GM19238 (cell line): ENCODE results near the gene COPZ2.
A peak's percentile ranks its signal among the peaks of the same experiment; 100 is the strongest.
"Not testable (repeated sequence)": the region's sequence is repeated elsewhere in the genome, so short reads cannot be mapped to it uniquely, and the experiment has no call there.

Source experiments
- DNase-seq: peaks from one replicate; pipeline ENCODE4 v3.0.0; 2011; ENCODE audit warnings: low spot score; ENCODE audit not compliant: insufficient read length

COPZ2 gene

GRCh38 chr17:48056246-48056745 lies 18.7 kb upstream of the COPZ2 start:
- no peak for DNase-seq

GRCh38 chr17:48055531-48056245 lies 18.1 kb upstream of the COPZ2 start:
- no peak for DNase-seq

- no peak for DNase-seq
Measured at GRCh38 chr17:48054238-48055185, 16.9 kb upstream of the COPZ2 start.

GRCh38 chr17:48053758-48054237 lies 16.2 kb upstream of the COPZ2 start:
- DNase-seq, result no peak

GRCh38 chr17:48052956-48053757 lies 15.6 kb upstream of the COPZ2 start:
- no peak for DNase-seq

GRCh38 chr17:48051706-48052486 lies 14.3 kb upstream of the COPZ2 start:
- DNase-seq, result no peak

GRCh38 chr17:48051283-48051682 lies 13.7 kb upstream of the COPZ2 start:
- no peak for DNase-seq

- DNase-seq, result no peak
Measured at GRCh38 chr17:48048384-48049126, 11.0 kb upstream of the COPZ2 start.

- peak; percentile 88 for DNase-seq
Measured at GRCh38 chr17:48047741-48048383, 10.3 kb upstream of the COPZ2 start, which contains the start of gene NFE2L1. Gene NFE2L1 (plus strand): TSS chr17:48048359. CDS start chr17:48051119, 2,760 bp downstream.

GRCh38 chr17:48047113-48047740 lies 9.6 kb upstream of the COPZ2 start:
- DNase-seq, result no peak

GRCh38 chr17:48046296-48046695 lies 8.7 kb upstream of the COPZ2 start:
- DNase-seq, result no peak

- DNase-seq, result no peak
Measured at GRCh38 chr17:48045316-48046001, 7.9 kb upstream of the COPZ2 start.

- DNase-seq, result no peak
Measured at GRCh38 chr17:48044851-48045250, 7.3 kb upstream of the COPZ2 start.

GRCh38 chr17:48043176-48043575 lies 5.6 kb upstream of the COPZ2 start:
- no peak for DNase-seq

- no peak for DNase-seq
Measured at GRCh38 chr17:48038687-48039086, 1.1 kb upstream of the COPZ2 start.

- DNase-seq, result no peak
Measured at GRCh38 chr17:48037838-48038323, 284 bp upstream of the COPZ2 start.

- DNase-seq, result no peak
Measured at GRCh38 chr17:48036693-48037035, 933 bp downstream of the COPZ2 start.

- not testable (repeated sequence) for DNase-seq
Measured at GRCh38 chr17:48034734-48035133, 2.9 kb downstream of the COPZ2 start.
